TTC549 (cell line): ENCODE data around the gene CDK2AP2.
"Not testable (repeated sequence)": the region's sequence is repeated elsewhere in the genome, so short reads cannot be mapped to it uniquely, and the experiment has no call there.

Experiments used
- FAIRE-seq: peaks from 2 replicates; lab custom pipeline; 2012; peaks lifted over from hg19 to GRCh38; lab: Jason Lieb, UNC

The CDK2AP2 gene

DNA sequence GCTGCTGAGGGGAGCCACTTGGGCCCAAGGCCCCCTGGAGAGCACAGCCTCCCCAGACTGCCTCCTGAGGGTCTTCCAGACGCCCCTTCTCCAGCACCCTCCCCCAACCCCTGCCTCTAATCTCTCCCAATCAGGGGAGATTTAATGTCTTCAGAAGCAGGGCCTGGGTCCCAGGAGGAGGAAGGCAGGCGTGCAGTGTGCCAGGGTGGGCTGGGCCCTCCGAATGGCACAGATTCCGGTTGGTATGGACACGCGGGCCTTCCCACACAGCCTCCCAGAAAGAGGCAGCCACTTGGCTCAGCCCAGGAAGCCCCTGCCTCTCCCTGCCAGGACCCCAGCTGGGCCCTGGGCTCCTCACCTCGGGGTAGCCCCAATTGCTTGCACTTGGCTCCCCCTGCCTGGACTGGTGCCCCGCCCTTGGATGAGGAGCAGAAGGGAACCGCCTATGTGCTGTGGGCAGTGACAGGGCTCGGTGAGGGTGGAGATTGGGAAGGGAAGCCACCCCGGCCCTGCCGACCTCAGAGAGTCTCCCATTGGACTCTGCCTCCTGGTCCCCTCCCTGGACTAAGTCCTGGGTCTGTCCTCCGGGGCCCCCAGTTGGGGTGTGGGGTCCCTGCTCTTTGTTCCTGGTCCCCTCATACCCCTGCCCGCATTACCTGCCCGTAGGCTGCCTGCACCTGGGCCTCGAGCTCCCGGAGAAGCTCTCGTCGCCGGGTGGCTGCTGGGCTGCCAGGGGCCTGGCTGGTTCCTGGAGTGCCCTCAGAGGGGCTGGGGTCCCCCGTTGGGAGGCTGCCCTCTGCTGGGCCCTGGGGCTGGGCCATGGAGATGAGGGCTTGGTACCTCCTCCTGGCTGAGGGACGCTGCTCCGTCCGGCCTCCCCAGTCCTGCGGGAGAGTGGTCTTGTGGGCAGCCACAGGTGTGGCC is 15.9 kb upstream of the CDK2AP2 start:
- no peak for FAIRE-seq

DNA sequence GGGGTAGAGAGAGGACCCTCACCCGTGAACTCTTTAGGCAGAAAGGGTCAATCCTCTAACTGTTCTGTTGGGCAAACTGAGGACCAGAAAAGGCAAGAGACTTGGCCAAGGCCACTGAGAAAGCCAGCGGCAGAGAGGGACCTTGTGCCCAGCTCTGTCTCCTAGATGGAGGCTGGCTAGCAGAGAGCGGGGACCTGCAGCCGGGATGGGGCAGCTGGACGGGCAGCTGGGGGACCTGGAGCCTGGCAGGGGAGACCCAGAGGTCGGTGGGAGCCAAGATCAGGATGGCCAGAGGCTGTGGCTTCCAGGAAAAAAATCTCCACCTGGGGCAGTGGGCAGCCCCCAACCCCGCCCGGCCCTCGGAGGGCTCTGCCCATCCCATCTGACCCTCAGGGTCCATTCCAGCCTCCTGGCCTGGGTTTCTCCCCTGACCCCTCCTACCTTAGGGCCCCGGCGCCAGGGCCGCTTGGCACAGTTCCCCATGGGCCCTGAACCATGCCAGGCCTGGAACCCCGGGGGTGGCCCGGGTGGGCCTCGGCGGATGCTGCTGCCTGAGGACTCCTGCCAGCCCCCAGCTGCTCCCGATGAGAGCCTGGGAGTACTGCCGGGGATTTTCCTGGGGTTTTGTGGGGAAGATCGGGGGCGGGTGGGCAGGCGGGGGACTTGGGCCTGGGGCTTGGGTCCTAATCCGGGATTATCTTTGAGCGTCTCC is 15.0 kb upstream of the CDK2AP2 start, which contains the start of gene CABP2:
Gene CABP2, minus strand, starts transcription at position 603 of the 712 bp plus-strand sequence. Its CDS starts 120 bp downstream, at position 483.
- no peak for FAIRE-seq

DNA sequence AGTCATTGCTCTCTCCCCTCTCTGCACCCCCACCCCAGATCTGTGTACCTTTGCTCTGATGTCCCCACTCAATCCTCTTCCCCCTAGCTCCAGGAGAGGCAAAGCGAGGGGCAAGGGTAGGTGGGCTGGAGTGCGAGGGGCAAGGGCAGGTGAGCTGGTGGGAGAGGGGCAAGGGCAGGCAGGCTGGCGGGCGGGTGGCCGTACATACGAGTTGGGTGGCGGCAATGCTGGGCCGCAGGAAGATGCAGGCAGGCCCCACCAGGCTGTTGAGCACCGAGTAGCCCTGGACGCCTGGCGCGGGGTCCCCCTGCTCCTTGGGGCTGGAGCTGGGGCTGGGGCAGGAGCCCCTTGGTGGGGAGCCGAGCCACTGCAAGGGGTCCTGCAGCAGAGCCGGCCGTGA is 14.4 kb upstream of the CDK2AP2 start:
- no peak for FAIRE-seq

DNA sequence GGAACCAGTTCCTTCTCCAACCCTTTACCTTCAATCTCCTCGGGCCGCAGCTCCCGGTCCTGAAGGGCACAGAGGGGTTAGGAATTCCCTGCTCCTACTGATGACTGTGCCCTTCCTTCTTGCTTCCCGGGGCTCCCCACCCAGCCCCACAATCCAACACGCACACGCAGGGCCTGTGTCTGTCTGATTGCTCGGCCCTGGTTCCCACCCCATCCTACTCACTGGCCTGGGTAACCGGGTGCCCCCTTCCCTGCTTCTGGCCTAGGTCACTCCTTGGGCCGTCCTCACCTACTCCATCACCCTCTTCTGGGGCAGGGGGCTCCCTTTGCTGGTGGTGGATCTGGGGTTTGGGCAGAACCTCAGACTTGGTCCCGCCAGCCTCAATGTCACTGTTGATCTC is 14.0 kb upstream of the CDK2AP2 start:
- FAIRE-seq = no peak

DNA sequence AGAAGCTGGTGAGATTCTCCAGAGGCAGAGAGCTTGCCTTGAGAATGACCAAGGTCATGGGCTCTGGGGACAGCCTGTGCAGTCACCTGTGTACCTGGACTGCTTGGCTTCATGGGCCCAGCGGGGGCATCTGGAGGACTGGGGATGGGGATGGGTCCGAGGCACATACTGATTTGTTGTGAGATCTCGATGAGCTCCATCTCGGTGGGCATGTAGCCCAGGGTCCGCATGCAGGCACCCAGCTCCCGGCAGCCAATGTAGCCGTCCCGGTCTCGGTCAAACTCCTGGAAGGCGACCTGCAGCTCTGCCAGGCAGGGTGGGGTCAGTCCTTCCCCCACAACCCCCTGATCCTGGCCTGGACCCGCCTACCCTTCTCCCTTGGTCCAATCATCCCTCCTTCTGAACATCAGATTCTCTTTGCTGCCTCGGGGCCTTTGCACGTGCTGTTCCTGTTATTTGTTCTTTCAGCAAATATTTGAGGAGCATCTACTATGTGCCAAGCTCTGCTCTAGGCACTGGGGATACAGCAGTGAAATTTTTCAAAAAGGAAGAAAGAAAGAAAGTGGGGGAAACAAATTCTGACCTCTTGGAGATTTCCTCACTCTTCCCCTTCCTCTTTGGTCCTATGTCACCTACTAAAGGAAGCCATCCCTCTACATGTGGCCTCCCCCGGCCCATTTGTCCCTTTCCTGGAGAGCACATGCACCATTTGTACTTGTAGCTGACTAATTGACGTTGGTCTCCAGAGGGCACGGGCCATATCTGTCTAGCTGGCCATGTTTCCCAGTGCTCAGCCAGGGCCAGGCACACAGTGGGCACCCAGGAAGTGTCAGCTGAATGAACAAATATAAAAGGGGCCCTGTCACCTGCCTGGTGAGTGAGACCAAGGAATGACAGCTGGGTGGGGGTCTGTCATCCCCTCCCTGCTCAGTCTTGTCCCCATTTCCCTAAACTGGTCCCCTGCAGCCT is 13.2 kb upstream of the CDK2AP2 start:
- no peak for FAIRE-seq

DNA sequence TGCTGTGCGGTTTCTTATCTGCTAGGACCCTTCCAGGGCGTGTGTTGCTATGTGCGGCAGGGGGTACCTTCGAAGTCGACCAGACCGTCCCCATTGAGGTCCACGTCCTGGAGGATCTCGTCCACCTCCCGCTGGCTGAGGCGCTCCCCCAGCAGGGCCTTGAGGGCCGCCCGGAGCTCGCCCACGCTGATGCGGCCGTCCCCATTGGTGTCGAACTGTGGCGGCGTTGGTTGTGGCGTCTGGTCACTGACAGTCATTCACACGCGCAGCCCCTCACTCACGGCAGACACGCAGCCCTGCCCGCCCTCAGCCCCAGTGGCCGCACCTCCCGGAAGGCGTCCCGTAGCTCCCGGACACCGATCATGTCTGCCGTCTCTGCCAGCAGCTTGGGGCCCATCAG is 11.8 kb upstream of the CDK2AP2 start:
- FAIRE-seq = no peak

DNA sequence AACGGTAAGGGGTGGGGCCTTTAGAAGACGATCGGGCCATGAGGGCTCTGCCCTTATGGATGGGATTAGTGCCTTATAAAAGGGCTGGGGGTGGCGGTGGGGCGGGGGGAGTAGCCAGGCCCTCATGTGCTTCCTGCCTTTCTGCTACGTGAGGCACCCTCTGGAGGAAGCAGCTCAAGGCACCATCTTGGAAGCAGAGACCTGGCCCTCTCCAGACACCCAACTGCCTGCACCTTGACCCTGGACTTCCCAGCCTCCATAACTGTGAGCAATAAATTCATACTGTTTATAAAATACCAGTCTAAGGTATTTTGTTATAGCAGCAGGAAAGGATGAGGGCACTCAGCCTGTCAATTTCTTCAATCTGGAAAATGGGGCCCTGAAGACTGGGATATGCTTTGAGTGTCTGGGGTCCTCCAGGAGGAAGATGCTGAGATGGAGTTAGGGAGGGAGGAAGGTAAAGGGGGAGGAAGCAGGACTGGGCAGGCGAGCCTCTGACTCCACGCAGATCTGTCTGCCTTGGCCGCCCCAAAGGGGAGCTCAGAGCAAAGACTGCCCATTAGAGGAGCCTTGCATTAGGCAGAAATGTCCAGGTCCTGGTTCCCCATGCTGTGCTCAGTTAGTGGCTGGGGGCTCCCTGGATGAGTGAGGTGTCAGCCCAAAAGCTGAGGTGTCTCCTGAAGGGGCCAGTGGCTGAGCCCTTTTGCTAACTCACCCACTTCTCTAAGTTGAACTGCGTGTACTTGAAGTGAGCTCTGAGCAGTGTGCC is 10.0 kb upstream of the CDK2AP2 start:
- no peak for FAIRE-seq

DNA sequence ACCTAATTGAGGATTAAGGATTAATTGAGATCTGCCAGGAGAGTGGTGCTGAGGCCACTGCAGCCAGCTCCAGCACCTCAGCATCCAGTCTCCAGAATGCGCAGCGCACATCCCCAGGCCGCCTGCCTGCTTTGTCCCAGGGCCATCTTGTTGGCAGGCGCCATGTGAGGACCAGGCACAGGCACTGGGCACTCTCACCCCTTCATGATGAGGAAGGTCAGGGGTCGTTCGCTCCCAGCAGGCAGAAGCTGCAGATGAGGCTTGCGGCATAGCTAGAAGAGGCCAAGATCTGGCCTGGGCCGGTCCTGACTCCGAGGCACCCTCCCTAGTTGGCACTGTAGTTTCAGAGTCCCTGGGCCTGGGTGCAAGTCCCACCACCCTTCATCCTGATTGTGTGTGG is 8.8 kb upstream of the CDK2AP2 start:
- no peak for FAIRE-seq

DNA sequence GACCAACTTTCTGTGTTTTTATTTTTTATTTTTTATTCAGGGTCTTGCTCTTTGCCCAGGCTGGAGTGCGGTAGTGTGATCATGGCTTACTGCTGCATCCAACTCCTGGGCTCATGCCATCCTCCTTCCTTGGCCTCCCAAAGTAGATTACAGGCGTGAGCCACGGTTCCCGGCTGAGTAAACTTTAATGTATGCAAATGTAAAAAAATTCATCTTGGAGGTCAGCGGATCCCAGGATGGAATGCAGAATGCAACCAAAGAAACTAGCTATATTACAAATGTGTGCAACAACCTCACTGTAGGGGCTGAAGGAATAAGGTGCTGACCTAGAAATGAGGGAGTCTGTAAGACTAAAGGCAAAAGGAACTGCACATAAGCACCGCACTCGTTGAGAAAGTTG is 6.2 kb upstream of the CDK2AP2 start:
- FAIRE-seq = no peak

DNA sequence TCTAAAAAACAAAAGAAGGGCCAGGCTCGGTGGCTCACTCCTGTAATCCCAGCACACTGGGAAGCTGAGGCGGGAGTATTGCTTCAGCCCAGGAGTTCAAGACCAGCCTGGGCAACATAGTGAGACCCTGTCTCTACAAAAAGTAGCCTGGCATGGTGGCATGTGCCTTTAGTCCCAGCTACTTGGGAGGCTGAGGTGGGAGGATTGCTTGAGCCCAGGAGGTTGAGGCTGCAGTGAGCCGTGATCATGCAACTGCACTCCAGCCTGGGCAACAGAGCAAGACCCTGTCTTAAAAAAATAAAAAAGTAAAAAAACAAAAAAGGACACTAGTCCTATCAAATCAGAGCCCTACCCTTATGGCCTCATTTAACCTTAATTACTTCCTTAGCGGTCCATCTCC is 3.6 kb upstream of the CDK2AP2 start:
- FAIRE-seq = not testable (repeated sequence)

DNA sequence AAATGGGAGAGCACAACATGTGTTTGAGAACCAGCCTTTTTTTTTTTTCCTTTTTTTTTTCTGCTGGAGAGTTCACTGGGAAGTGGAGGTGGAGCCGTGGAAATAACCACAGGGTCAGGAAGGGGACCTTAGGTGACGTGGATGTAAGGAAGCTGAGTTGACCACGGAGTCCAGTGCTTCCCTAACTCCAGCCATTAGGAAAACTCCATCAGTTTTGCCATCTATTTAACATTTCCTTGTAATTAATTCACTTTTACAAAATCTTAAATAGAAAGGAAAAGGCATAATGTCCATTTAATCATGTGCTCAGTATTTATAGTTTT is 2.0 kb upstream of the CDK2AP2 start:
- no peak for FAIRE-seq

DNA sequence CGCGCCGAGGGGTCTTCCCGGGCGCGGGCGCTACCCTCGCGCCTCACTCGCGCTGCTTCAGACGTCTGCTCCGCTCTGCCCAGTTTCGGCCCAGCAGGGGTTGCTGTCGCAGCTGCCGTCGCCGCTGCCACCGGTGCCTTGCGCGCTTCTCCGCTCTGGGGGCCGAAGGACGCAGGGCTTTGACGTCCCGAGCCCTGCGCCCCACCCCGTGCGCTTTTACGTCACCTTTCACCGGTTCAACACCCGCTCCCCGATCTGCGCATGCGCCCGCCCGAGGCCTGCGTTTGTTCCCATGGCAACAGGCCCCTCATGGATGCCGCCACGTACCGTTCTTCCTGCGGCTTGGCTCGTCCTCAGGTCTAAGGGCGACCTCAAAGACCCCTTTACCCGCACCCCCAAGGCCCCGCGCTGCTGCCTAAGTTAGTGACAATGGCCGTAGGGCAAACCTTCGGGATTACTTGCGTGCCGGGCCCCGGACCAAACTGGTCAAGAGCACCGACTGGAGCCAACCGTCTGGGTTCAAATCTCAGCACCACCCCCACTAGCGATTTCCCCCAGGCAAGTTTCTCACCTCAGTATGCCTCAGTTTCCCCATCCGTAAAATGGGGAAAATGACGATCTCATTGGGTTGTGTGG is 642 bp upstream of the CDK2AP2 start:
- no peak for FAIRE-seq

DNA sequence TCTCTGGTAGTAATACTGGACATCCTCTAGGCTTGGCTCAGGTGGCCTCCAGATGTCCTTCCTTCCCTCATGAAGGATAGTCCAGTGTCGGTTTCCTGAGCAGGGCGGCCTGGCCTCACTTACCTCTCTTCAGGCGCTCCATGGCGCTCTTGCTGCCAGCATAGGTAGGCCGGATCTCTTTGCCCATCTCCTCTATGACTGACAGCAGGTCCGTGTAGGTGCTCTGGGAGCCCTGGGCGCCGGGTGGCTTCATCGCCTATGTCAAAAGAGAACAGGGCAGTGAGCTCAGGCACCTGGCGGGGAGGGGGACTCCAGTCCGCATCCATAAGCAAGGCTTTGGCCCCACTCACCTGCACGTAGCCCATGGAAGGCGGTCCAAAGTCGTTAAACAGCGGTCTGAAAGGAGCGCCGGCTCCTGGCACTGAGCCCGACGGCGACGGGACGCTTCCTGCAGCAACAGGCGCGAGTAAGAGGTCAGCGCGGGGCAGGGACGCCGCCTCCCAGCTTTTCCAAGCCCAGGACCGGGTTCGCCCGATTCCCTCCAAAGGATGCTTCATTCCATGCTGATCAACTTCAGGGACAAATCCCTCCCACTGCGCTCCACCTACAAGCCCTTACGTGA is 609 bp downstream of the CDK2AP2 start:
- no peak for FAIRE-seq

DNA sequence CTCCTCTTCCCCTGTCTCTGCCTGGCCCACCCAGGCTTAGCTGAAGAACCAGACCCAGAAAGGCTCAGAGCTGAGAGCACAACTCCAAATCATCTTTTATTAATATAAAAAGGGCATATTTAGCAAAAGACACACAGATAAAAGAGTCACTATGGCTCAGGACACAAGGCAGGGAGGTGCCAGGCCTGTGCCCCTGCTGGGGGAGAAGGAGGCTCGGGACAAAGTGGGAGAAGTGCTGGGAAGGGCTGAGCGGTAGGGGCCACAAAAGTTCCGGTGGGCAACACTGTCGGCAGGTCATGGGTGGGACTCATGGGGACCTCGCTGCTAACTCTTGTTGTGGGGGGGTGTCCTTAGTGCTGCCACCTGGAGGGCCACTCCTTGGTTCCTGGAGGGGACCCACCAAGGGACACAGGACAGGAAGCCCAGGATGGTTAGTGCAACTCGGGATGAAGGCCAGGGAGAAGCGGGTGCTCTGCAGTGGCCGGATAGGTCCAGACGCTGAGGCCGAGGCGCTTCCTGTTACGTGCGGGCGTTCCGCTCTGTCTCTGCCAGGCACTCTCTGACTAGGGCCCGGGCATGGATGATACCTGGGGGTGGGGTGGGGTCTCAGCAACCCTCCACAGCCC is 1.4 kb downstream of the CDK2AP2 start:
- FAIRE-seq = no peak

DNA sequence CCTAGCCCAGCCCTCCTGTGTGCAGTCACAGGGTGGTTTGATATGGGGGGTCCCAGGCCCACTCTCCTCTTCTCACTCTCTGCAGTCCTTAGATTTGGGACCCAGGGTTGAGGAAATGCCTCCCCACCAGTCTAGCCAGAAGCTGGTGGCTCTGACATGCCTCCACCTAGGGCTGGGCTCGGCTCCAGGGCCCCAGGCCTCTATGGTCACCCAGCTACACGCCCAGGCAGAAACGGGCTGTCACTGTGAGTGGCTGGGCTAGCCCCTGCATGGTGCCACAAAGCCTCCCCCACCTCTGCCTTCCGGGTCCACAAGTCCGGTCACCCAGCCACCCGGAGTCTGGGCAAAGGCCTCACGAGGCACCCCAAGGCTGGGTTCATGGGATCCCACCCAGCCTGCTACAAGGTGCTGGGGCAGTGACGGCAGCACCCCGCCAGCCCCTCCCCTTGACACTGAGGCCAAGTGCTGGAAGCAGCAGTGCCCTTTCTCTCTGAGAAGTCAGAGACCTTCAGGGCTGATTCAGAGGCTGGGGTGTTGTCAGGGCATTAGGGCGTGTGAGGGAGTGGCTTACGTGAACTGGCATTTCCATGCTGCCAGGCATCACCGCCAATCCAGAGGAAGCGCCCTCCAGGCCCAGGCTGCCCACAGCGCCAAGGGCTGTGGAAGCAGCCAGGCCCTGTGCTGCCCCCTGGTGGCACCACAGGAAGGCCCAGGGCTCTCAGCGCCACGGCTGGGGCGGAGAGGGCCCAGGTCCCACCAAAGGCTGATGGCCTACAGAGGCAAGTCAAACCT is 2.2 kb downstream of the CDK2AP2 start:
- FAIRE-seq = no peak

DNA sequence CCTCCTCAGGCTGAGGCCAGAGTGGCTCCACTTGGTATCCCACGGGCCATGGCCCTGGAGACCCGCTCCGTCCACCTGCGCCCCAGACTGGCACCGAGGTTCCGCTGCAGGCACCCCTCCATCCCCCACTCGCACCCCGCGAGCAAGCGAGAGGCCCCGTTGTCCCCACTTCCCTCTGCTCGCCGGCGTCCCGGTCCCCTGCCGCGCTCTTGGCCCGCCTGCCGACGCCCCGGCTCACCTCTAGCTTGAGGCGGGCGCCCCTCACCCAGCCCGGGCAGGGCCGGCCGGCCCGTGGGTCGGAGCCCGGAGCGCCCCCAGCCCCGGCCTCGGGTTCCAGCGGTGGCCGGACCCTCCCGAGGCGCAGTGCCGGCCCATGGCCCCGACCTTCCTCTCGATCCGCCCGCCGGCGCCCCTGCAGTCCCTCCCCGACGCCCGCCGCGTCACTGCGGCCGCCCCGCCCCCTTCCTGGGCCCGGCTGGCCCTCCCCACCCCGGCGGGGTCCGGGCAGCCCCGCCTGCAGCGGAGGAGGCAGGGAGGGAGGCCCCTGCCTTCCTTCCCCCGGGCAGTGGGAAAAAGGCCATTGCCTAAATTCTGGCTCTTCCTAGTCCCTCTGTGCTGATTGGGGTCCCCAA is 2.9 kb downstream of the CDK2AP2 start, which contains the start of gene PITPNM1:
Gene PITPNM1, minus strand, starts transcription at position 414 of the 632 bp plus-strand sequence. CDS start 1,183 bp downstream, outside the sequence.
- no peak for FAIRE-seq

DNA sequence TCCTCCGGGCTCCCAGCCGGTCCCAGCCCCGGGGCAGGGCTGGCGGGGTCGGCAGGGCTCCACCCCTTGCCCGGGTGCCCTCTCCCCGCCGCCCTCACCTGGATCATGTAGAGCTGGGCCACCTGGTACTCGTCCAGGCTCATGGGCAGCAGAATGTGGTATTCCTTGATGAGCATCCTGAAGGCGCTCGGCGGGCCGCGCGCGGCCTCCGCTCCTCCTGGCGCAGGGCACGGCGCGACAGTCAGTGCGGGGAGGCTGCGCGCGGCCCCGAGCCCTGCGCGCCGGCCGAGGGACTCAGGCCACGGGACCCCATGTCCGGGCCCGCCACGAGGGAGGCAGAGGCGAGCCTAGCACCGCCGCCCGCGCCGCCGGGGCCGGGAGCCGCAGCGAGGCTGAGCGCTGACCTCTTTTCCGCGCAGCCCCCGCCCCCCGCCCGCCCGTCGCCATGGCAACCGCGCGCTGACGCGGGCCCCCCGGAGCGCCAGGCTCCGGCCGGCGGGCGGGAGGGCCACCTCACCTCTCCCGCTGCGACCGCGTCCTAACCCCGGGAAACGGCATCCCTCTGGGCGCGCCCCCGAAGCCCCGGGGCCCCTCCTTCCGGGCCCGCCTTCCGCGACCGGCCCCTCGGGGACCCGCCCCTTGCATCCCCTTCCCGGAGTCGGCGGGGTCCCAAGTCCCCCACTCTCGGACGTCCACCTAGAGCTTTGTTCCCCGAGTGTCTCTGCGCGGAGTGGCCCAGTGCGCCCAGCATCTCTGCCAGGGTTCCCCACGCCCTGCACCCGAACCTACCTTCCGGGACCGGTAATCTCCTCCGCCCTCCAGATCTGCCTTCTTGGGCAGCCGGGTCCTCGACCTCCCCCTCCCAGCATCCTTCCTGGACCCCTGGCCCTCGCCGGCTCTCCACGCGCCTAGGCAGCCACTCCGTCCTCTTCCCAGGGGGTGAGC is 3.7 kb downstream of the CDK2AP2 start:
- FAIRE-seq = no peak
